ENCODE data around the gene ECHDC3. TPM values are rescaled to one million over a fixed set of nuclear protein-coding genes. Genes with fewer than 3 reads are reported as not detected.

ECHDC3 gene
- polyA plus RNA-seq, 1 of the 3 experiments (the other 2 are of a cell fraction): 13.5 TPM

GRCh38 chr10:11693376-11693775 is 48.8 kb upstream of the ECHDC3 start:
- H3K9me2 ChIP-seq: no peaks in the 10 kb centered on the region
- ChIA-PET POLR2A (no interaction called here), CTCF (no interaction called here)
- H2AFZ ChIP-seq (ENCODE audit: low read depth): no peak overlapping the region
- no peaks in the 10 kb centered on the region for H3K9me3 ChIP-seq
- no peaks in the 10 kb centered on the region for H3F3A ChIP-seq (replicated peaks; ENCODE audit: insufficient read depth)
- no peaks in the 10 kb centered on the region for H3K79me2 ChIP-seq (ENCODE audit: insufficient read depth)
- H3K9ac ChIP-seq: no peak overlapping the region
- no peaks in the 10 kb centered on the region for H4K20me1 ChIP-seq (ENCODE audit: insufficient read depth)
- no peak overlapping the region for H3K27ac ChIP-seq (ENCODE audit: low read depth in 2 of 2, low read length in 1 of 2)
- TF ChIP-seq EZH2phosphoT487 (IDR thresholded peaks at IDR 0.05; ENCODE audit: borderline replicate concordance, low read depth) (no peak), CHD2 (IDR thresholded peaks at IDR 0.05; ENCODE audit: low read length, partially characterized antibody) (no peak), RFX5 (IDR thresholded peaks at IDR 0.05; ENCODE audit: low read length) (no peak), TEAD4 (IDR thresholded peaks at IDR 0.05; ENCODE audit: borderline replicate concordance, insufficient read depth) (no peak), POLR2AphosphoS5 (IDR thresholded peaks at IDR 0.05; ENCODE audit: low read depth, low read length) (no peak), GABPA (IDR thresholded peaks at IDR 0.05; ENCODE audit: low read depth) (no peak), IRF3 (IDR thresholded peaks at IDR 0.05; ENCODE audit: low read depth, low read length) (no peak), GATA2 (CRISPR knock-in tag; IDR thresholded peaks at IDR 0.05) (no peak), RCOR1 (IDR thresholded peaks at IDR 0.05; ENCODE audit: low read length) (no peak), FOXM1 (IDR thresholded peaks at IDR 0.05; ENCODE audit: low read depth) (no peak), FOSL2 (IDR thresholded peaks at IDR 0.05; ENCODE audit: borderline replicate concordance, low read depth) (no peak), MXI1 (IDR thresholded peaks at IDR 0.05; ENCODE audit: low read depth, low read length) (no peak), ZBTB33 (IDR thresholded peaks at IDR 0.05; ENCODE audit: borderline replicate concordance, low read depth) (no peak), TAF1 (IDR thresholded peaks at IDR 0.05; ENCODE audit: borderline replicate concordance, low read depth, low read length) (no peak), MEF2A (IDR thresholded peaks at IDR 0.05; ENCODE audit: borderline replicate concordance, low read depth) (no peak), EP300 (IDR thresholded peaks at IDR 0.05; ENCODE audit: borderline replicate concordance in 1 of 2, low read depth in 1 of 2, low read length in 1 of 2) (no peak), PBX3 (IDR thresholded peaks at IDR 0.05) (no peak), CTCF (IDR thresholded peaks at IDR 0.05) (no peak), YY1 (IDR thresholded peaks at IDR 0.05; ENCODE audit: low read depth) (no peak), SMC3 (IDR thresholded peaks at IDR 0.05; ENCODE audit: low read depth, low read length) (no peak)
- no peaks in the 10 kb centered on the region for H3K36me3 ChIP-seq (replicated peaks in 1 of 2; ENCODE audit: control insufficient read depth in 1 of 2, insufficient read depth in 2 of 2, low read length in 1 of 2)
- H3K4me1 ChIP-seq (ENCODE audit: control insufficient read depth in 1 of 2, insufficient read depth in 2 of 2, low read depth in 1 of 2, low read length in 1 of 2): no peaks in the 10 kb centered on the region
- no peak overlapping the region for H3K4me2 ChIP-seq
- DNase-seq: no peak
- no peaks in the 10 kb centered on the region; the same call in 1 of the 2 replicates for H3K27me3 ChIP-seq (ENCODE audit: insufficient read depth)
- H3K4me3 ChIP-seq (ENCODE audit: low read depth in 2 of 2, low read length in 1 of 2): no peak overlapping the region
- WGBS (ENCODE audit: low lambda C conversion rate): 92% methylated on average over 7 of the region's 7 CpGs

All from SK-N-SH (cell line).